Jurkat, Clone E6-1 (cell line): Measurements from ENCODE around the gene ZBED1.
"Not testable (repeated sequence)": the region's sequence is repeated elsewhere in the genome, so short reads cannot be mapped to it uniquely, and the experiment has no call there.

Experiments used
- DNase-seq: peaks from one replicate; pipeline ENCODE4 v3.0.0-alpha.2; 2011; ENCODE audit warnings: low read depth, low spot score
- H3K4me3 ChIP-seq: 2 replicates; pipeline ENCODE4 v1.5.1; 2011; ENCODE audit warnings: mild to moderate bottlenecking, low read length, control low read depth, moderate library complexity

The ZBED1 gene

DNA sequence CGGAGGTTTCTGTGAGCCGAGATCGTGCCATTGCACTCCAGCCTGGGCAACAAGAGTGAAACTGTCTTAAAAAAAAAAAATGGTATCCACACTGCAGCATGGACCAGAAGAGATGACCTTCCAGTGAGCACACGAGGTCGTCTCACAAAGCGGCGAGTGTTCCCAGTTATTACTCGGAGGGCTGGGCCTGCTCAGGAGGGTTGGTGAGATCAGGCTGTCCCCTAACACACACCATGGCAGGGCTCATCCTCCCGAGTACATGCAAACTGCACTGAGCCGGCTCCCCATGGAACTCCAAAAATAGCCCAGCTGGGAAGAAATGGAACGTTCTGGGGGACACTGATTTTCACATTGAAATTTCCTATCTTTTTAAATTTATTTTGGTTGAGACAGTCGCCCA is 19.2 kb downstream of the ZBED1 start:
- not testable (repeated sequence) for DNase-seq, H3K4me3 ChIP-seq

GRCh38 chrX:2479982-2480381 is 20.8 kb downstream of the ZBED1 start:
- not testable (repeated sequence) for H3K4me3 ChIP-seq, DNase-seq

- H3K4me3 ChIP-seq = no peak overlapping the region
- no peak for DNase-seq
Observed at GRCh38 chrX:2479420-2479780, 21.4 kb downstream of the ZBED1 start.

DNA sequence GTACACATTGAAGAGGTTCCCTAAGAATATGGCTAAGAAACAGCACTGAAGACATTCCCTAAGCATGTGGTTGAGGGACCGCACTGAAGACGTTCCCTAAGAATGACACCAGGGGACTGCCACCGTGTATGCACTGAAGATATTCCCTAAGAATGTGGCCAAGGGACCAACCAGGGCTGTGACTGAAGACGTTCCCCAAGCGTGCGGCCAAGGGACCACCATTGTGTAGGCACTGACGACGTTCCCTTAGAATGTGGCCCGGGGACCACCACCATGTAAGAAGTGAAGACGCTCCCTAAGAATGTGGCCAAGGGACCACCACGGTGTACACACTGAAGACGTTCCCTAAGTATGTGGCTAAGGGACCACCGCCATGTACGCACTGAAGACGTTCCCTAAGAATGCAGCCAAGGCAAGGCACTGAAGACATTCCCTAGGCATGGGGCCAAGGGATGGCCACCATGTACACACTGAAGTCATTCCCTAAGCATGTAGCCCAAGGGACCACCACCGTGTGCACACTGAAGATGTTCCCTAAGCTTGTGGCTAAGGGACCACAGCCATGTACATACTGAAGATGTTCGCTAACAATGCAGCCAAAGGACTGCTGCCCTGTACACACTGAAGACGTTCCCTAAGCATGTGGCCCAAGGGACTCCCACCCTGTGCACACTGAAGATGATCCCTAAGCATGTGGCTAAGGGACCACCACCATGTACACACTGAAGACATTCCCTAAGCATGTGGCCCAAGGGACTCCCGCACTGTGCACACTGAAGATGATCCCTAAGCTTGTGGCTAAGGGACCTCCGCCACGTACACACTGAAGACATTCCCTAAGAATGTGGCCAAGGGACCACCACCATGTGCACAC is 22.0 kb downstream of the ZBED1 start:
- DNase-seq = no peak
- H3K4me3 ChIP-seq = no peak overlapping the region

- not testable (repeated sequence) for H3K4me3 ChIP-seq, DNase-seq
Observed at GRCh38 chrX:2477313-2477712, 23.5 kb downstream of the ZBED1 start.

GRCh38 chrX:2474963-2475726 is 25.6 kb downstream of the ZBED1 start:
- no peak overlapping the region for H3K4me3 ChIP-seq
- no peak for DNase-seq

DNA sequence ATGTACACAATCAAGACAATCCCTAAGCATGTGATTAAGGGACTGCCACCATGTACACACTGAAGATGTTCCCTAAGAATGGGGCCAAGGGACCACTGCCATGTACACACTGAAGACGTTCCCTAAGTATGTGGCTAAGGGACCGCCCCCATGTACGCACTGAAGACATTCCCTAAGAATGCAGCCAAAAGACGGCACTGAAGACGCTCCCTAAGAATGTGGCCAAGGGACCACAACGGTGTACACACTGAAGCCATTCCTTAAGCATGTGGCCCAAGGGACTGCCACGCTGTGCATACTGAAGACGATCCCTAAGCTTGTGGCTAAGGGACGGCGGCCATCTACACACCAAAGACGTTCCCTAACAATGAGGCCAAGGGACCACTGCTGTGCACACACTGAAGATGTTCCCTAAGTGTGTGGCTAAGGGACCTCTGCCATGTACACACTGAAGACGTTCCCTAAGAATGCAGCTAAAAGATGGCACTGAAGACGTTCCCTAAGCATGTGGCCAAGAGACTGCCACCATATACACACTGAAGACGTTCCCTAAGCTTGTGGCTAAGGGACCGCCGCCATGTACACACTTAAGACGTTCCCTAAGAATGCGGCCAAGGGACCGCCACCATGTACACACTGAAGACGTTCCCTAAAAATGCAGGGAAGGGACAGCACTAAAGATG is 26.4 kb downstream of the ZBED1 start:
- H3K4me3 ChIP-seq = no peak overlapping the region
- no peak for DNase-seq

DNA sequence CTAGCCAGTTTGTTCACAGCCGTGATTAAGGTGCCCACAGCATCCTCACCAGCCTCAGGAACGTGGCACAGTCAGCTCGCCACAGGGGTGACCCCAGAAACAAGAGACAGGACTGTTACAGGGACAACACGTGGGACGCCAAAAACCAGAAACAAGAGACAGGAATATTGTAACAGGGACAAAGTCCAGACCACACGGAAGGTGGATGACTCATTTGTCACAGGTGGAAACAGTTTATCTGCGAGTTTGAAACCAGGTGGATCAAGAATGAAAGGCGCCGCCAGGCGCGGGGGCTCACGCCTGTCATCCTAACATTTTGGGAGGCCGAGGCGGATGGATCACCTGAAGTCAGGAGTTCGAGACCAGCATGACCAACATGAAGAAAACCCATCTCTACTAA is 27.7 kb downstream of the ZBED1 start:
- not testable (repeated sequence) for H3K4me3 ChIP-seq, DNase-seq

DNA sequence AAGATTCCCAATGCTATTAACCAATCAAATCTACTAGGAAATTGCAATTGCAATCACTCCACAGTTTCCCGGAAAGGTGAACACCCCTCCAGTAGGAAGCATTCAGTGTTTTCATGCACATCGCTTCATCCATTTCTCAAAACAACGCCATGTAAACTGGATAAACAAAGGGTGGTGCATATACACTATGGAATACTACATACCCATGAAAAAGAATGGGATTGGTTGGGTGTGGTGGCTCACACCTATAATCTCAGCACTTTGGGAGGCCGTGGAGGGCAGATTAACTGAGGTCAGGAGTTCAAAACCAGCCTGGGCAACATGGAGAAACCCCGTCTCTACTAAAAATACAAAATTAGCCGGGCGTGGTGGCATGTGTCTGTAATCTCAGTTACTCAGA is 29.1 kb downstream of the ZBED1 start:
- H3K4me3 ChIP-seq = no peak overlapping the region
- no peak for DNase-seq

GRCh38 chrX:2471126-2471525 is 29.6 kb downstream of the ZBED1 start:
- not testable (repeated sequence) for H3K4me3 ChIP-seq, DNase-seq

GRCh38 chrX:2469852-2470251 is 30.9 kb downstream of the ZBED1 start:
- H3K4me3 ChIP-seq, DNase-seq: not testable (repeated sequence)

DNA sequence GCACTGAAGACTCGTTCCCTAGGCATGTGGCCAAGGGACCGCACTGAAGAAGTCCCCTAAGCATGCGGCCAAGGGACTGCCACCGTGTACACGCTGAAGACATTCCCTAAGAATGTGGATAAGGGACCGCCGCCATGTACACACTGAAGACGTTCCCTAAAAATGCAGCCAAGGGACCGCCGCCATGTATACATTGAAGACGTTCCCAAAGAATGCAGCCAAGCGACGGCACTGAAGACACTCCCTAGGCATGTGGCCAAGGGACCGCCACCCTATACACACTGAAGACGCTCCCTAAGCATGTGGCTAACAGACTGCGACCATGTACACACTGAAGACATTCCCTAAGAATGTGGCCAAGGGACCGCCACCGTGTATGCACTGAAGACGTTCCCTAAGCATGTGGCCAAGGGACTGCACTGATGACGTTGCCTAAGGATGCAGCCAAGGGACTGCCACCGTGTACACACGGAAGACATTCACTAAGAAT is 31.5 kb downstream of the ZBED1 start:
- H3K4me3 ChIP-seq = no peak overlapping the region
- no peak for DNase-seq

- no peak for DNase-seq
Observed at GRCh38 chrX:2468261-2469195, 32.2 kb downstream of the ZBED1 start.

DNA sequence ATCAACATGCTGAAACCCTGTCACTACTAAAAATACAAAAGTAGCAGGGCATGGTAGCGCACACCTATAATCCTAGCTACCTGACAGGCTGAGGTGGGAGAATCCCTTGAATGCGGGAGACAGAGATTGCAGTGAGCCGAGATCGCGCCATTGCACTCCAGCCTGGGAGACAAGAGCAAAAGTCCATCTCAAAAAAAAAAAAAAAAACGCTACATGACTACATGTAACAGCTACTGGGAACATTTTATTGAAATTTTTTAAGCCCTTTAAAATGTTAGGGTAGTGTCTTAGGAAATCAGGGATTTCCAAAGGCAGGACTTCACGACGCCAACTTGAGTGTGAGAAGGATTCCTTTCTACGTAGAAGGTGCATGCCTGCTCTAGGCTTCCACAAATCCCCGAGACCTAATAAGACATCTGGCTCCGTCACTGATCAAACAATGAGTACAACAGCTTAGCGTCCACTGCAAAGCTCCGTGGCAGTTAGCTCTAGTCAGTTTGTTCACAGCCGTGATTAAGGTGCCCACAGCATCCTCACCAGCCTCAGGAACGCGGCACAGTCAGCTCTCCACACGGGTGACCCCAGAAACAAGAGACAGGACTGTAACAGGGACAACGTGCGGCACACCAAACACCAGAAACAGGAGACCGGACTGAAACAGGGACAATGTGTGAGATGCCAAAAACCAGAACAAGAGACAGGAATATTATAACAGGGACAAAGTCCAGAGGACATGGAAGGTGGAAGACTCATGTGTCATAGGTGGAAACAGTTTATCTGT is 33.7 kb downstream of the ZBED1 start:
- DNase-seq = no peak
- H3K4me3 ChIP-seq = no peak overlapping the region

More at GRCh38 chrX:2468261-2469195, 32.2 kb downstream of the ZBED1 start:
- no peak overlapping the region for H3K4me3 ChIP-seq

GRCh38 chrX:2464677-2465166 is 36.1 kb downstream of the ZBED1 start:
- no peak overlapping the region for H3K4me3 ChIP-seq
- DNase-seq = peak; percentile 16

DNA sequence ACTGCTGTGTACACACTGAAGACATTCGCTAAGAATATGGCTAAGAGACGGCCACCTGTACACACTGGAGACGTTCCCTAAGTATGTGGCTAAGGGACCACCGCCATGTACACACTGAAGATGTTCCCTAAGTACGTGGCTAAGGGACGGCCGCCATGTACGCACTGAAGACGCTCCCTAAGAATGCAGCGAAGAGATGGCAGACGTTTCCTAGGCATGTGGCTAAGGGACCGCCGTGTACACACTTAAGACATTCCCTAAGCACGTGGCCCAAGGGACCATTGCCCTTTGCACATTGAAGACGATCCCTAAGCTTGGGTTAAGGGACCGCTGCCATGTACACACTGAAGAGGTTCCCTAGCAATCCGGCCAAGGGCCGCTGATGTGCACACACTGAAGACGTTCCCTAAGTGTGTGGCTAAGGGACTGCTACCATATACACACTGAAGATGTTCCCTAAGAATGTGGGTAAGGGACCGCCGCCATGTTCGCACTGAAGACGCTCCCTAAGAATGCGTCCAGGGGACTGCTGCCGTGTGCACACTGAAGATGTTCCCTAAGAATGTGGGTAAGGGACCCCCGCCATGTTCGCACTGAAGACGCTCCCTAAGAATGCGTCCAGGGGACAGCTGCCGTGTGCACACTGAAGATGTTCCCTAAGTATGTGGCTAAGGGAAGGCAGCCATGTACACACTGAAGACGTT is 36.7 kb downstream of the ZBED1 start:
- no peak overlapping the region for H3K4me3 ChIP-seq
- DNase-seq = peak; percentile 46

GRCh38 chrX:2463481-2463880 is 37.3 kb downstream of the ZBED1 start:
- H3K4me3 ChIP-seq = not testable (repeated sequence)

More at GRCh38 chrX:2463481-2463880, 37.3 kb downstream of the ZBED1 start:
- DNase-seq = not testable (repeated sequence)
